K562 (cell line): Measurements from ENCODE around the gene KSR2. TPM values are rescaled to one million over a fixed set of nuclear protein-coding genes. Genes with fewer than 3 reads are reported as not detected.

Experiments used
- ATAC-seq: fragments of 200-7000 bp; cut with Tn5 transposase; 3 replicates; pipeline ENCODE4 v1.9.1; 2020; ENCODE audit warnings: moderate library complexity
- BruUV-seq: library from RNA; stranded (reverse); fragments of 400-500 nt; replicated peaks from 2 replicates; lab custom pipeline; 2021; lab: Mats Ljungman, UMichigan
- CTCF ChIA-PET: fragments of 300-600 bp; formaldehyde crosslinking; extraction: SDS; loops from one replicate; lab custom pipeline; 2021; ENCODE audit warnings: low intra/inter-chr PET ratio; lab: Yijun Ruan, JAX
- POLR2A ChIA-PET: fragments of 300-600, 350-650 bp; sonication (Branson Sonifier 250); formaldehyde crosslinking; extraction: SDS; loops from one replicate; lab custom pipeline; 2021; ENCODE audit warnings: antibody characterized with exemption, inconsistent platforms; lab: Yijun Ruan, JAX
- DNase-seq, 4 experiments: peaks; one replicate each; pipeline versions ENCODE4 v3.0.0 to v3.0.0-alpha.2; 2011 to 2018; ENCODE audit warnings: low spot score in 3 of 4, mixed read lengths in 3 of 4; ENCODE audit errors: extremely low read depth in 1 of 4
- FAIRE-seq: peaks from 2 replicates; lab custom pipeline; 2011; peaks lifted over from hg19 to GRCh38; lab: Jason Lieb, UNC
- H2AFZ ChIP-seq: 2 replicates; pipeline ENCODE4 v1.6.0; 2011; ENCODE audit warnings: low read depth, low read length, control low read depth, inconsistent platforms
- H3K27ac ChIP-seq: fragments of 200-600 bp; 3 replicates; pipeline ENCODE4 v1.8.0; 2011; ENCODE audit warnings: low read depth, mild to moderate bottlenecking, control low read depth, inconsistent platforms, low read length, moderate library complexity, mixed read lengths; ENCODE audit errors: extremely low read depth
- H3K27me3 ChIP-seq, 2 experiments: fragments of 300-600 bp in 1 of 2; 2 replicates in 1 of 2; 3 replicates in 1 of 2; pipeline versions ENCODE4 v1.6.0 to v1.8.0; 2011; ENCODE audit warnings: inconsistent platforms in 2 of 2, low read length in 2 of 2, mild to moderate bottlenecking in 1 of 2, mixed read lengths in 1 of 2, moderate library complexity in 1 of 2; ENCODE audit not compliant: control insufficient read depth in 2 of 2, insufficient read depth in 2 of 2
- H3K36me3 ChIP-seq: fragments of 300-600 bp; 3 replicates; pipeline ENCODE4 v1.8.0; 2011; ENCODE audit warnings: mild to moderate bottlenecking, low read length, inconsistent platforms; ENCODE audit not compliant: control insufficient read depth, insufficient read depth
- H3K4me1 ChIP-seq, 2 experiments: fragments of 200-600 bp in 1 of 2; replicated peaks in 1 of 2; 2 replicates in 1 of 2; 3 replicates in 1 of 2; pipeline versions ENCODE4 v1.5.1 to v1.8.0; 2011; ENCODE audit warnings: inconsistent platforms in 2 of 2, low read length in 2 of 2, mild to moderate bottlenecking in 1 of 2, mixed read lengths in 1 of 2, moderate library complexity in 1 of 2; ENCODE audit not compliant: control insufficient read depth in 2 of 2, insufficient read depth in 2 of 2
- H3K4me2 ChIP-seq: 2 replicates; pipeline ENCODE4 v1.6.1; 2011; ENCODE audit warnings: low read length, control low read depth, inconsistent platforms, mixed read lengths; ENCODE audit not compliant: insufficient read depth
- H3K4me3 ChIP-seq: fragments of 200-600 bp; sonication (generic), shearing (Covaris generic); 2 replicates; pipeline ENCODE4 v1.5.1; 2016; ENCODE audit warnings: control low read depth, inconsistent platforms
- H3K79me2 ChIP-seq: fragments of 200-600 bp; 3 replicates; pipeline ENCODE4 v1.8.0; 2011; ENCODE audit warnings: low read length, inconsistent platforms; ENCODE audit not compliant: control insufficient read depth, insufficient read depth
- H3K9ac ChIP-seq, 2 experiments: 2 replicates each; pipeline versions ENCODE4 v1.6.0 to v1.6.1; 2011; ENCODE audit warnings: low read depth in 2 of 2, low read length in 2 of 2, control low read depth in 1 of 2, inconsistent platforms in 1 of 2, mild to moderate bottlenecking in 1 of 2, mixed read lengths in 1 of 2; ENCODE audit not compliant: insufficient read depth in 1 of 2
- H3K9me1 ChIP-seq: one replicate; pipeline ENCODE4 v1.6.0; 2011; ENCODE audit warnings: inconsistent platforms, mild to moderate bottlenecking, low read length, moderate library complexity; ENCODE audit not compliant: control insufficient read depth, insufficient read depth
- H3K9me3 ChIP-seq: replicated peaks from 2 replicates; pipeline ENCODE4 v1.5.1; 2011; ENCODE audit warnings: low read depth, low read length, inconsistent platforms; ENCODE audit not compliant: control insufficient read depth, insufficient read depth
- H4K20me1 ChIP-seq: replicated peaks from 2 replicates; pipeline ENCODE4 v1.6.1; 2011; ENCODE audit warnings: low read length, inconsistent platforms, mixed read lengths; ENCODE audit not compliant: control insufficient read depth, insufficient read depth
- KHSRP ChIP-seq: fragments of 450-650 bp; IDR thresholded peaks from 2 replicates; pipeline ENCODE4 v1.6.1; 2017
- MCM5 ChIP-seq: fragments of 450-650 bp; IDR thresholded peaks from 2 replicates; pipeline ENCODE4 v1.6.1; 2016; ENCODE audit warnings: low read depth
- MEF2D ChIP-seq: conservative IDR thresholded peaks from 2 replicates; pipeline ENCODE4 v1.6.1; 2016; ENCODE audit warnings: low read depth, missing genetic modification characterization, missing compliant biosample characterization
- SLC30A9 ChIP-seq: fragments of 250-450 bp; sonication (Bioruptor Pico); IDR thresholded peaks from 2 replicates; pipeline ENCODE4 v1.8.0; 2022; ENCODE audit warnings: mild to moderate bottlenecking, moderate library complexity
- ZNF668 ChIP-seq: fragments of 250-450 bp; sonication (Bioruptor Pico); IDR thresholded peaks from 2 replicates; pipeline ENCODE4 v1.8.0; 2022; ENCODE audit warnings: mild to moderate bottlenecking, inconsistent platforms
- WGBS: fragments of 100-300 bp; shearing (Covaris generic); methylation state at CpG from one replicate; pipeline ENCODE4 v1.1.6; 2016; ENCODE audit warnings: low coverage, mixed read lengths; ENCODE audit not compliant: insufficient coverage; ENCODE audit errors: missing lambda C conversion rate; 5-methylcytosine and 5-hydroxymethylcytosine counted together
- in situ Hi-C: fragments of 300-500 bp; cut with MboI; formaldehyde crosslinking; loops from 4 replicates; pipeline ENCODE4 v1.15.0; 2018; ENCODE audit warnings: inconsistent platforms, mixed read lengths
- intact Hi-C: fragments of 100-400 bp; cut with micrococcal nuclease; formaldehyde crosslinking; loops from 2 replicates; pipeline ENCODE4 v1.14.2; 2022
- polyA plus RNA-seq, 8 experiments: library from polyadenylated mRNA; depleted of rRNA in 4 of 8; stranded (reverse) in 5 of 8; unstranded in 3 of 8; fragments of >200 nt; fragmentation: Nextera tagmentation in 2 of 8; fragmentation: Illumina TruSeq in 1 of 8; extraction: Ambion mirVana in 2 of 8; extraction: Trizol in 1 of 8; gene quantifications; 2 replicates each; pipeline versions ENCODE4 v1.2.1 to v1.2.3, GENCODE V29; 2011 to 2014; ENCODE audit warnings: inconsistent platforms in 1 of 8, missing spikeins in 1 of 8
- total RNA-seq, 7 experiments: library from RNA; depleted of rRNA in 6 of 7; stranded (reverse); fragments of >200 nt in 6 of 7; fragmentation: Illumina TruSeq in 2 of 7; extraction: Trizol in 2 of 7; gene quantifications; 2 replicates each; pipeline versions ENCODE4 v1.2.1 to v1.2.3, GENCODE V29; 2011 to 2021; ENCODE audit warnings: low replicate concordance in 1 of 7
- TF ChIP-seq, protein P1 (sequence below): fragments of 250-450 bp; sonication (Bioruptor Pico); IDR thresholded peaks from 2 replicates; pipeline ENCODE4 v1.8.0; 2021; ENCODE audit warnings: borderline replicate concordance, mild to moderate bottlenecking, moderate library complexity; ENCODE audit not compliant: poor library complexity, severe bottlenecking
- TF ChIP-seq, protein P2 (sequence below): sonication (generic); formaldehyde crosslinking; IDR thresholded peaks from 2 replicates; pipeline ENCODE4 v1.8.1; 2023; ENCODE audit warnings: mild to moderate bottlenecking, missing genetic modification reagents, moderate library complexity

The KSR2 gene
- total and polyA plus RNA-seq, 9 of the 15 experiments (the other 6 are each of a cell fraction or from before 2014, with no cell fraction given), result not detected

- POLR2A ChIA-PET, result no interaction called here
- TF ChIP-seq MEF2D (tag) (no peak), KHSRP (no peak), SLC30A9 (CRISPR knock-in tag) (no peak), MCM5 (no peak), ZNF668 (CRISPR knock-in tag) (no peak)
- TF ChIP-seq, protein P1, sequence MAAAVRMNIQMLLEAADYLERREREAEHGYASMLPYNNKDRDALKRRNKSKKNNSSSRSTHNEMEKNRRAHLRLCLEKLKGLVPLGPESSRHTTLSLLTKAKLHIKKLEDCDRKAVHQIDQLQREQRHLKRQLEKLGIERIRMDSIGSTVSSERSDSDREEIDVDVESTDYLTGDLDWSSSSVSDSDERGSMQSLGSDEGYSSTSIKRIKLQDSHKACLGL, result no peak
- intact Hi-C loops (no loop called here), in situ Hi-C loops (no loop called here)
- Histone ChIP-seq H3K27ac (no peak overlapping the region), H3K9me3 (no peaks in the 10 kb centered on the region), H4K20me1 (no peaks in the 10 kb centered on the region), H3K9ac (no peak overlapping the region), H3K4me2 (no peak overlapping the region), H3K4me1 (no peaks in the 10 kb centered on the region), H3K9me1 (no peaks in the 10 kb centered on the region), H2AFZ (no peak overlapping the region), H3K27me3 (no peaks in the 10 kb centered on the region), H3K79me2 (no peaks in the 10 kb centered on the region), H3K36me3 (no peaks in the 10 kb centered on the region), H3K4me3 (no peak overlapping the region)
- DNase-seq (no peak), ATAC-seq (no peak), FAIRE-seq (no peak)
- CTCF ChIA-PET, result interaction anchor here (0.6 kb wide), 1 partner anchor 471 kb away, joined by 3 read pairs; no protein-coding TSS in a partner anchor
- 0% methylated on average over 1 of the region's 1 CpG for WGBS
- no TSS peak for BruUV-seq
Observed at GRCh38 chr12:117743761-117744160, 225.0 kb downstream of the KSR2 start.

DNA sequence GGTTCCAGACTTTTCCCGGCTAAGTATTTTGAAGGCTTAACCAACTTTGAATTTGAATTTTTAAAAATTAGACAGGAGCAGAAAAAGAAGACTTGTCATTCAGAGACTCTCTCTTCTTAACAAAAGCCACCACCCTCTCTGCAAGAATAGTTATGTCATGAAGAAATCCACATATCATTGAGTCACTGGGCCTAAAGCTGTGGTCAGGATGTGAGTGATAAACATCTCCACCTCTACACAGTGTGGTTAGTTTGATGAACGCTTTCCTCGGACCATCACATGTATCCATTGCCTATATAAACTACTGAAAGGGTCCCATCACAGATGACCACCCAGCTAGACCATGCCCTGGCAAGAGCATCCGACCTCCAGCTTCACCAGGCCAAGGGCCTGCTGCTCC, 226.1 kb downstream of the KSR2 start:
- Histone ChIP-seq H3K27ac (no peak overlapping the region), H3K27me3 (peaks cover 0 to 4% of the 10 kb centered on the region in 2 experiments; a peak in 2 of 5 replicates), H3K9me1 (no peaks in the 10 kb centered on the region), H3K9ac (no peak overlapping the region), H3K4me1 (no peaks in the 10 kb centered on the region), H3K9me3 (no peaks in the 10 kb centered on the region), H2AFZ (no peak overlapping the region), H3K79me2 (no peaks in the 10 kb centered on the region), H3K4me3 (no peak overlapping the region), H3K36me3 (no peaks in the 10 kb centered on the region), H3K4me2 (no peak overlapping the region), H4K20me1 (no peaks in the 10 kb centered on the region)
- BruUV-seq, result no TSS peak
- intact Hi-C loops (no loop called here), in situ Hi-C loops (no loop called here)
- CTCF ChIA-PET, result no interaction called here
- POLR2A ChIA-PET, result no interaction called here
- DNase-seq (no peak), FAIRE-seq (no peak), ATAC-seq (no peak)
- TF ChIP-seq, protein P2, sequence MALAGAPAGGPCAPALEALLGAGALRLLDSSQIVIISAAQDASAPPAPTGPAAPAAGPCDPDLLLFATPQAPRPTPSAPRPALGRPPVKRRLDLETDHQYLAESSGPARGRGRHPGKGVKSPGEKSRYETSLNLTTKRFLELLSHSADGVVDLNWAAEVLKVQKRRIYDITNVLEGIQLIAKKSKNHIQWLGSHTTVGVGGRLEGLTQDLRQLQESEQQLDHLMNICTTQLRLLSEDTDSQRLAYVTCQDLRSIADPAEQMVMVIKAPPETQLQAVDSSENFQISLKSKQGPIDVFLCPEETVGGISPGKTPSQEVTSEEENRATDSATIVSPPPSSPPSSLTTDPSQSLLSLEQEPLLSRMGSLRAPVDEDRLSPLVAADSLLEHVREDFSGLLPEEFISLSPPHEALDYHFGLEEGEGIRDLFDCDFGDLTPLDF (CRISPR knock-in tag), result no peak
- WGBS, result 2% methylated on average over 4 of the region's 4 CpGs
